ENCODE results near the gene ZNF577.

DNA sequence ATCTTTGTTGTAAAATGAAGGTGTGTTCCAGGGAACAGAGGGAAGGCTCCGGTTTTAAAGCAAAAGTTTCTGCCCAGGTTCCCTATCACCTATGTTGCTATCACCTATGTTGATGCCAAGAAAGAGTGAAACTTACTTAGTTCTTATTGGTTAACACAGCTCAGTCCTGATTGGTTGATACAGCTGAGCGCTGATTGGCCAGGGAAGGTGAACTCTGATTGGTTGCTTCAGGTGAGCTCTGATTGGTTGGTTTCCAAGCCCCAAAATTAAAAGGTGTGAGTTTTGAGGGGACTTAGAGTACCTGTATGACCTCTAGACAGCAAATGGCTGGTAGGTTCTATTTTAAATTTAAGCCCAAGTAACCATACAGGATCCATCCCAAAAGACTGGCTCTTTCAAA is 50.6 kb downstream of the ZNF577 start:
- TF ChIP-seq, protein P1, sequence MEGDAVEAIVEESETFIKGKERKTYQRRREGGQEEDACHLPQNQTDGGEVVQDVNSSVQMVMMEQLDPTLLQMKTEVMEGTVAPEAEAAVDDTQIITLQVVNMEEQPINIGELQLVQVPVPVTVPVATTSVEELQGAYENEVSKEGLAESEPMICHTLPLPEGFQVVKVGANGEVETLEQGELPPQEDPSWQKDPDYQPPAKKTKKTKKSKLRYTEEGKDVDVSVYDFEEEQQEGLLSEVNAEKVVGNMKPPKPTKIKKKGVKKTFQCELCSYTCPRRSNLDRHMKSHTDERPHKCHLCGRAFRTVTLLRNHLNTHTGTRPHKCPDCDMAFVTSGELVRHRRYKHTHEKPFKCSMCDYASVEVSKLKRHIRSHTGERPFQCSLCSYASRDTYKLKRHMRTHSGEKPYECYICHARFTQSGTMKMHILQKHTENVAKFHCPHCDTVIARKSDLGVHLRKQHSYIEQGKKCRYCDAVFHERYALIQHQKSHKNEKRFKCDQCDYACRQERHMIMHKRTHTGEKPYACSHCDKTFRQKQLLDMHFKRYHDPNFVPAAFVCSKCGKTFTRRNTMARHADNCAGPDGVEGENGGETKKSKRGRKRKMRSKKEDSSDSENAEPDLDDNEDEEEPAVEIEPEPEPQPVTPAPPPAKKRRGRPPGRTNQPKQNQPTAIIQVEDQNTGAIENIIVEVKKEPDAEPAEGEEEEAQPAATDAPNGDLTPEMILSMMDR (conservative IDR thresholded peaks at IDR 0.05; ENCODE audit: low read depth, low read length): no peak
- TF ChIP-seq CEBPB (IDR thresholded peaks at IDR 0.05; ENCODE audit: low read depth, low read length): no peak

Measured in IMR-90 (cell line).